HepG2 (cell line): ENCODE data around the gene PIK3C2B. TPM values are rescaled to one million over a fixed set of nuclear protein-coding genes. Genes with fewer than 3 reads are reported as not detected.
A peak's percentile ranks its signal among the peaks of the same experiment; 100 is the strongest.

Experiments used
- ATAC-seq: fragments of 200-7000 bp; cut with Tn5 transposase; 3 replicates; pipeline ENCODE4 v1.9.1; 2020; ENCODE audit warnings: mild to moderate bottlenecking, moderate library complexity
- BruUV-seq: library from RNA; stranded (reverse); fragments of 400-500 nt; replicated peaks from 2 replicates; lab custom pipeline; 2021; lab: Mats Ljungman, UMichigan
- CTCF ChIA-PET: fragments of 300-600 bp; formaldehyde crosslinking; extraction: SDS; loops from one replicate; lab custom pipeline; 2021; ENCODE audit warnings: low total read pairs, inconsistent platforms, low intra/inter-chr PET ratio; lab: Yijun Ruan, JAX
- POLR2A ChIA-PET: fragments of 350-600 bp; sonication (Branson Sonifier 250); formaldehyde crosslinking; loops from one replicate; lab custom pipeline; 2020; ENCODE audit warnings: antibody characterized with exemption, inconsistent platforms; lab: Yijun Ruan, JAX
- DNase-seq: peaks from one replicate; pipeline ENCODE4 v3.0.0-alpha.2; 2015; ENCODE audit warnings: low spot score
- FAIRE-seq: peaks from 3 replicates; lab custom pipeline; 2011; peaks lifted over from hg19 to GRCh38; lab: Jason Lieb, UNC
- H2AFZ ChIP-seq: one replicate; pipeline ENCODE4 v1.6.1; 2011; ENCODE audit warnings: low read length, inconsistent platforms
- H3K27ac ChIP-seq: fragments of 300-600 bp; 3 replicates; pipeline ENCODE4 v1.8.0; 2011; ENCODE audit warnings: mixed run types, mild to moderate bottlenecking, mixed read lengths, low read length, inconsistent platforms; ENCODE audit not compliant: insufficient read depth; ENCODE audit errors: extremely low read length
- H3K27me3 ChIP-seq, 2 experiments: fragments of 200-600 bp in 1 of 2; 2 replicates in 1 of 2; 3 replicates in 1 of 2; pipeline versions ENCODE4 v1.6.0 to v1.8.0; 2011; ENCODE audit warnings: low read length in 2 of 2, mild to moderate bottlenecking in 2 of 2, moderate library complexity in 2 of 2, inconsistent platforms in 1 of 2; ENCODE audit not compliant: insufficient read depth in 2 of 2, control insufficient read depth in 1 of 2
- H3K36me3 ChIP-seq, 2 experiments: fragments of 200-600 bp in 1 of 2; replicated peaks in 1 of 2; 2 replicates in 1 of 2; 3 replicates in 1 of 2; pipeline versions ENCODE4 v1.5.1 to v1.8.0; 2011; ENCODE audit warnings: low read length in 2 of 2, inconsistent platforms in 1 of 2; ENCODE audit not compliant: insufficient read depth in 2 of 2, control insufficient read depth in 1 of 2
- H3K4me1 ChIP-seq: 2 replicates; pipeline ENCODE4 v1.5.1; 2012; ENCODE audit warnings: low read length, inconsistent platforms; ENCODE audit not compliant: insufficient read depth
- H3K4me2 ChIP-seq: 2 replicates; pipeline ENCODE4 v1.6.0; 2011; ENCODE audit warnings: low read depth, low read length, inconsistent platforms
- H3K4me3 ChIP-seq, 3 experiments: fragments of 200-600 bp in 1 of 3; sonication (generic), shearing (Covaris generic) in 1 of 3; replicated peaks in 1 of 3; 2 replicates each; pipeline ENCODE4 v1.5.1; 2011 to 2016; ENCODE audit warnings: low read length in 3 of 3, inconsistent platforms in 2 of 3, low read depth in 2 of 3, mild to moderate bottlenecking in 2 of 3, control low read depth in 1 of 3, mixed read lengths in 1 of 3; ENCODE audit not compliant: insufficient read depth in 1 of 3
- H3K79me2 ChIP-seq: one replicate; pipeline ENCODE4 v1.6.1; 2011; ENCODE audit warnings: low read length, inconsistent platforms; ENCODE audit not compliant: insufficient read depth
- H3K9ac ChIP-seq: 2 replicates; pipeline ENCODE4 v1.6.0; 2011; ENCODE audit warnings: mild to moderate bottlenecking, low read depth, low read length, inconsistent platforms; ENCODE audit not compliant: insufficient read depth
- H3K9me3 ChIP-seq: 2 replicates; pipeline ENCODE4 v1.5.1; 2012; ENCODE audit warnings: mild to moderate bottlenecking, low read length
- H4K20me1 ChIP-seq: 2 replicates; pipeline ENCODE4 v1.6.0; 2011; ENCODE audit warnings: inconsistent platforms, mild to moderate bottlenecking, low read length, moderate library complexity; ENCODE audit not compliant: insufficient read depth
- ELF1 ChIP-seq: sonication (generic); formaldehyde crosslinking; IDR thresholded peaks from 2 replicates; pipeline ENCODE4 v1.4.0; 2020; ENCODE audit warnings: missing genetic modification reagents
- FOXA1 ChIP-seq, 2 experiments: fragments of 450-650 bp in 1 of 2; sonication (generic) in 1 of 2; formaldehyde crosslinking in 1 of 2; IDR thresholded peaks; 2 replicates each; pipeline versions ENCODE4 v1.4.0 to v1.6.1; 2016 to 2020; ENCODE audit warnings: missing genetic modification reagents in 1 of 2
- MIXL1 ChIP-seq: IDR thresholded peaks from 2 replicates; pipeline ENCODE4 v1.6.1; 2016
- NCOR1 ChIP-seq: fragments of 200-600 bp; sonication (generic); IDR thresholded peaks from 2 replicates; pipeline ENCODE4 v1.7.0; 2017; ENCODE audit warnings: antibody characterized with exemption, low read length, borderline replicate concordance
- PRPF4 ChIP-seq: fragments of 200-400 bp; formaldehyde crosslinking; IDR thresholded peaks from 2 replicates; pipeline ENCODE4 v1.6.1; 2016; ENCODE audit warnings: low read length, low read depth; ENCODE audit not compliant: poor library complexity, severe bottlenecking
- SNAI1 ChIP-seq: sonication (generic); formaldehyde crosslinking; IDR thresholded peaks from 2 replicates; pipeline ENCODE4 v1.5.0; 2020; ENCODE audit warnings: mild to moderate bottlenecking, missing genetic modification reagents, borderline replicate concordance
- U2AF1 ChIP-seq: fragments of 200-400 bp; formaldehyde crosslinking; optimal IDR thresholded peaks from 2 replicates; pipeline ENCODE3; 2017; ENCODE audit warnings: mild to moderate bottlenecking, low read depth, low read length
- ZIK1 ChIP-seq: sonication (generic); formaldehyde crosslinking; IDR thresholded peaks from 2 replicates; pipeline ENCODE4 v1.5.0; 2020; ENCODE audit warnings: mild to moderate bottlenecking, low read depth, missing genetic modification reagents, borderline replicate concordance
- ZNF251 ChIP-seq: sonication (generic); formaldehyde crosslinking; IDR thresholded peaks from 2 replicates; pipeline ENCODE4 v1.9.0; 2021; ENCODE audit warnings: mild to moderate bottlenecking, missing genetic modification reagents
- whole genome bisulfite sequencing: methylation state at CpG from one replicate; pipeline ENCODE4 v1.1.6; 2017; ENCODE audit warnings: low lambda C conversion rate; 5-methylcytosine and 5-hydroxymethylcytosine counted together
- in situ Hi-C: cut with HindIII; loops from 2 replicates; pipeline ENCODE4 v1.10.0; 2017; ENCODE audit warnings: low pct_unique_long_range_greater_than_20kb; ENCODE audit not compliant: extremely low pct_ligation_motif_present
- intact Hi-C: fragments of 100-400 bp; cut with micrococcal nuclease; formaldehyde crosslinking; loops from one replicate; pipeline ENCODE4 v1.10.0; 2022; ENCODE audit not compliant: unreplicated experiment
- polyA plus RNA-seq, 8 experiments: library from polyadenylated mRNA; depleted of rRNA in 3 of 8; stranded (reverse) in 7 of 8; unstranded in 1 of 8; fragments of >200 nt; fragmentation: Illumina TruSeq in 4 of 8; extraction: Trizol in 4 of 8; gene quantifications; 2 replicates each; pipeline versions ENCODE4 v1.2.1 to v1.2.3, GENCODE V29; 2011 to 2016; ENCODE audit warnings: low read depth in 4 of 8, missing spikeins in 1 of 8, mixed read lengths in 1 of 8; ENCODE audit not compliant: insufficient read depth in 1 of 8
- total RNA-seq, 5 experiments: library from RNA; depleted of rRNA; stranded (reverse); fragments of >200 nt; fragmentation: Illumina TruSeq; extraction: Trizol; gene quantifications; 2 replicates each; pipeline ENCODE4 v1.2.3, GENCODE V29; 2016; ENCODE audit warnings: low read depth in 1 of 5
- TF ChIP-seq, protein P1 (sequence below): sonication (generic); formaldehyde crosslinking; IDR thresholded peaks from 2 replicates; pipeline ENCODE4 v1.8.0; 2022; ENCODE audit warnings: low read depth, missing genetic modification reagents
- TF ChIP-seq, protein P2 (sequence below): sonication (generic); formaldehyde crosslinking; IDR thresholded peaks from 2 replicates; pipeline ENCODE4 v1.4.0; 2020; ENCODE audit warnings: missing genetic modification reagents
- TF ChIP-seq, protein P3 (sequence below): sonication (generic); formaldehyde crosslinking; conservative IDR thresholded peaks from 2 replicates; pipeline ENCODE4 v1.4.0; 2020; ENCODE audit warnings: missing genetic modification reagents
- TF ChIP-seq, protein P4 (sequence below): sonication (generic); formaldehyde crosslinking; IDR thresholded peaks from 2 replicates; pipeline ENCODE4 v1.8.1; 2023; ENCODE audit warnings: mild to moderate bottlenecking, missing genetic modification reagents, borderline replicate concordance

The PIK3C2B gene
- total and polyA plus RNA-seq, 2 of the 13 experiments (the other 11 are each of a cell fraction or from before 2014, with no cell fraction given) = 3.4 to 4.5 TPM

DNA sequence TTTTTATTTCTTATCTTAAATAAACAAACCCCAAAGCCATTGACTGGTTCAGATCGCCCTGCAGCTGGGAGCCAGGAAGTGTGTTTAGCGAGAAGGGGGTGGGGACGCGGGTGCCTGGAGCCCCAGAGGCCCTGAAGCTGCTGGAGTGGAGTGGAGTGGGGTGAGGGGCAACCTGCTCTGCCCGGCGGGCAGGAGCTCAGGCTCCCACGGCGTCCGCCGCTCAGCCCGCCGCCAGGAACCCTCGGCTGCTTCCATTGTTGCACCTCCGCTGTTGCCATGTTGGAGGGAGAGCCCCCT, 673 bp downstream of the PIK3C2B start:
- in situ Hi-C loops = no loop called here
- peaks cover 0 to 34% of the 10 kb centered on the region in 2 experiments; a peak in 4 of 5 replicates for H3K27me3 ChIP-seq
- peak overlapping the region; percentile 83 for H3K9ac ChIP-seq
- ChIA-PET POLR2A (interaction anchor here (0.9 to 2.7 kb wide), 13 partner anchors 9 to 349 kb away, joined by 3 to 25 read pairs (median 6); partner anchors contain the start of gene MDM4), CTCF (interaction anchor here (2.1 to 2.5 kb wide), 2 partner anchors 10 to 48 kb away, joined by 8 to 10 read pairs; no protein-coding TSS in a partner anchor)
- no TSS peak for BruUV-seq
- no peaks in the 10 kb centered on the region for H3K36me3 ChIP-seq
- H4K20me1 ChIP-seq = no peaks in the 10 kb centered on the region
- no peak for DNase-seq
- no peak overlapping the region for H2AFZ ChIP-seq
- peak overlapping the region; percentile 100 for H3K4me2 ChIP-seq
- no peaks in the 10 kb centered on the region for H3K79me2 ChIP-seq
- H3K4me1 ChIP-seq = peaks cover 31% of the 10 kb centered on the region
- FAIRE-seq = peak; percentile 55
- ATAC-seq = peak; percentile 80
- H3K27ac ChIP-seq = peak overlapping the region; percentile 89
- H3K4me3 ChIP-seq = peak overlapping the region; percentile 78 to 93 (median 90)
- intact Hi-C loops = loop anchor here (2.0 kb wide), 1 partner anchor 47 kb away; no protein-coding TSS in a partner anchor
- WGBS = 0% methylated on average over 4 of the region's 14 CpGs
- no peaks in the 10 kb centered on the region for H3K9me3 ChIP-seq
- TF ChIP-seq, protein P1, sequence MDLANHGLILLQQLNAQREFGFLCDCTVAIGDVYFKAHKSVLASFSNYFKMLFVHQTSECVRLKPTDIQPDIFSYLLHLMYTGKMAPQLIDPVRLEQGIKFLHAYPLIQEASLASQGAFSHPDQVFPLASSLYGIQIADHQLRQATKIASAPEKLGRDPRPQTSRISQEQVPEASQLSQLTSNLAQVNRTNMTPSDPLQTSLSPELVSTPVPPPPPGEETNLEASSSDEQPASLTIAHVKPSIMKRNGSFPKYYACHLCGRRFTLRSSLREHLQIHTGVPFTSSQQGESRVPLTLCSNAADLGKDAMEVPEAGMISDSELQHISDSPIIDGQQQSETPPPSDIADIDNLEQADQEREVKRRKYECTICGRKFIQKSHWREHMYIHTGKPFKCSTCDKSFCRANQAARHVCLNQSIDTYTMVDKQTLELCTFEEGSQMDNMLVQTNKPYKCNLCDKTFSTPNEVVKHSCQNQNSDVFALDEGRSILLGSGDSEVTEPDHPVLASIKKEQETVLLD (CRISPR knock-in tag) = no peak
- TF ChIP-seq PRPF4 (peak; percentile 72), MIXL1 (CRISPR knock-in tag) (0 out of 2 replicates have a peak, but pooled peaks have one; percentile 11), NCOR1 (peak; percentile 17; the same call in 1 of the 2 replicates), ELF1 (CRISPR knock-in tag) (0 out of 2 replicates have a peak, but pooled peaks have one; percentile 35), U2AF1 (peak; percentile 30), SNAI1 (CRISPR knock-in tag) (0 out of 2 replicates have a peak, but pooled peaks have one; percentile 25), ZIK1 (CRISPR knock-in tag) (no peak), ZNF251 (no peak), FOXA1 (IDR thresholded peaks at IDR 0.05) (no peak), FOXA1 (CRISPR knock-in tag; IDR thresholded peaks at IDR 0.05) (peak; percentile 65)
- TF ChIP-seq, protein P2, sequence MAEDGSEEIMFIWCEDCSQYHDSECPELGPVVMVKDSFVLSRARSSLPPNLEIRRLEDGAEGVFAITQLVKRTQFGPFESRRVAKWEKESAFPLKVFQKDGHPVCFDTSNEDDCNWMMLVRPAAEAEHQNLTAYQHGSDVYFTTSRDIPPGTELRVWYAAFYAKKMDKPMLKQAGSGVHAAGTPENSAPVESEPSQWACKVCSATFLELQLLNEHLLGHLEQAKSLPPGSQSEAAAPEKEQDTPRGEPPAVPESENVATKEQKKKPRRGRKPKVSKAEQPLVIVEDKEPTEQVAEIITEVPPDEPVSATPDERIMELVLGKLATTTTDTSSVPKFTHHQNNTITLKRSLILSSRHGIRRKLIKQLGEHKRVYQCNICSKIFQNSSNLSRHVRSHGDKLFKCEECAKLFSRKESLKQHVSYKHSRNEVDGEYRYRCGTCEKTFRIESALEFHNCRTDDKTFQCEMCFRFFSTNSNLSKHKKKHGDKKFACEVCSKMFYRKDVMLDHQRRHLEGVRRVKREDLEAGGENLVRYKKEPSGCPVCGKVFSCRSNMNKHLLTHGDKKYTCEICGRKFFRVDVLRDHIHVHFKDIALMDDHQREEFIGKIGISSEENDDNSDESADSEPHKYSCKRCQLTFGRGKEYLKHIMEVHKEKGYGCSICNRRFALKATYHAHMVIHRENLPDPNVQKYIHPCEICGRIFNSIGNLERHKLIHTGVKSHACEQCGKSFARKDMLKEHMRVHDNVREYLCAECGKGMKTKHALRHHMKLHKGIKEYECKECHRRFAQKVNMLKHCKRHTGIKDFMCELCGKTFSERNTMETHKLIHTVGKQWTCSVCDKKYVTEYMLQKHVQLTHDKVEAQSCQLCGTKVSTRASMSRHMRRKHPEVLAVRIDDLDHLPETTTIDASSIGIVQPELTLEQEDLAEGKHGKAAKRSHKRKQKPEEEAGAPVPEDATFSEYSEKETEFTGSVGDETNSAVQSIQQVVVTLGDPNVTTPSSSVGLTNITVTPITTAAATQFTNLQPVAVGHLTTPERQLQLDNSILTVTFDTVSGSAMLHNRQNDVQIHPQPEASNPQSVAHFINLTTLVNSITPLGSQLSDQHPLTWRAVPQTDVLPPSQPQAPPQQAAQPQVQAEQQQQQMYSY (CRISPR knock-in tag) = 0 out of 2 replicates have a peak, but pooled peaks have one; percentile 35
- TF ChIP-seq, protein P3, sequence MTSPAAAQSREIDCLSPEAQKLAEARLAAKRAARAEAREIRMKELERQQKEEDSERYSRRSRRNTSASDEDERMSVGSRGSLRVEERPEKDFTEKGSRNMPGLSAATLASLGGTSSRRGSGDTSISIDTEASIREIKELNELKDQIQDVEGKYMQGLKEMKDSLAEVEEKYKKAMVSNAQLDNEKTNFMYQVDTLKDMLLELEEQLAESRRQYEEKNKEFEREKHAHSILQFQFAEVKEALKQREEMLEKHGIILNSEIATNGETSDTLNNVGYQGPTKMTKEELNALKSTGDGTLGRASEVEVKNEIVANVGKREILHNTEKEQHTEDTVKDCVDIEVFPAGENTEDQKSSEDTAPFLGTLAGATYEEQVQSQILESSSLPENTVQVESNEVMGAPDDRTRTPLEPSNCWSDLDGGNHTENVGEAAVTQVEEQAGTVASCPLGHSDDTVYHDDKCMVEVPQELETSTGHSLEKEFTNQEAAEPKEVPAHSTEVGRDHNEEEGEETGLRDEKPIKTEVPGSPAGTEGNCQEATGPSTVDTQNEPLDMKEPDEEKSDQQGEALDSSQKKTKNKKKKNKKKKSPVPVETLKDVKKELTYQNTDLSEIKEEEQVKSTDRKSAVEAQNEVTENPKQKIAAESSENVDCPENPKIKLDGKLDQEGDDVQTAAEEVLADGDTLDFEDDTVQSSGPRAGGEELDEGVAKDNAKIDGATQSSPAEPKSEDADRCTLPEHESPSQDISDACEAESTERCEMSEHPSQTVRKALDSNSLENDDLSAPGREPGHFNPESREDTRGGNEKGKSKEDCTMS (CRISPR knock-in tag) = no peak
- TF ChIP-seq, protein P4, sequence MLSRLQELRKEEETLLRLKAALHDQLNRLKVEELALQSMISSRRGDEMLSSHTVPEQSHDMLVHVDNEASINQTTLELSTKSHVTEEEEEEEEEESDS (CRISPR knock-in tag) = no peak
